ENCODE measurements around the gene MGLL. TPM values are rescaled to one million over a fixed set of nuclear protein-coding genes. Genes with fewer than 3 reads are reported as not detected.

MGLL gene
- total RNA-seq, 2 experiments from 2014 or later = 2.1 to 3.6 TPM

- Mint-ChIP-seq H3K9me3 (no peaks in the 10 kb centered on the region), H3K4me3 (peak overlapping the region; percentile 74), H3K36me3 (peaks cover 2% of the 10 kb centered on the region), H3K27ac (peak overlapping the region; percentile 96), H3K4me1 (peaks cover 22% of the 10 kb centered on the region), H3K27me3 (peaks cover 2% of the 10 kb centered on the region)
- no peak for DNase-seq
- ATAC-seq (ENCODE audit: low read depth) = peak; percentile 94
- POLR2A ChIA-PET = interaction anchor here (0.8 kb wide), 1 partner anchor 203 kb away, joined by 3 read pairs; no protein-coding TSS in a partner anchor
Measured at GRCh38 chr3:127800508-127800907, 21.8 kb downstream of the MGLL start.

- peaks cover 4% of the 10 kb centered on the region for H3K9me3 Mint-ChIP-seq
- H3K4me3 Mint-ChIP-seq = no peak overlapping the region
- H3K4me1 Mint-ChIP-seq = peaks cover 22% of the 10 kb centered on the region
- peaks cover 4% of the 10 kb centered on the region for H3K27me3 Mint-ChIP-seq
- no peak for ATAC-seq (ENCODE audit: low read depth)
- H3K36me3 Mint-ChIP-seq = peaks cover 2% of the 10 kb centered on the region
- peak overlapping the region; percentile 96 for H3K27ac Mint-ChIP-seq
- DNase-seq = no peak
- POLR2A ChIA-PET = no interaction called here
Measured at GRCh38 chr3:127799476-127800222, 22.7 kb downstream of the MGLL start.

- Mint-ChIP-seq H3K27me3 (peaks cover 11% of the 10 kb centered on the region), H3K9me3 (peaks cover 7% of the 10 kb centered on the region), H3K36me3 (peaks cover 2% of the 10 kb centered on the region), H3K27ac (peak overlapping the region; percentile 42), H3K4me1 (peaks cover 22% of the 10 kb centered on the region), H3K4me3 (no peak overlapping the region)
- DNase-seq = no peak
- ATAC-seq (ENCODE audit: low read depth) = no peak
- POLR2A ChIA-PET = no interaction called here
Measured at GRCh38 chr3:127798716-127799115, 23.6 kb downstream of the MGLL start.

- ATAC-seq (ENCODE audit: low read depth) = no peak
- POLR2A ChIA-PET = no interaction called here
- peaks cover 7% of the 10 kb centered on the region for H3K9me3 Mint-ChIP-seq
Measured at GRCh38 chr3:127796831-127797150, 25.5 kb downstream of the MGLL start.

GRCh38 chr3:127796045-127796830, 26.1 kb downstream of the MGLL start:
- ATAC-seq (ENCODE audit: low read depth) (no peak), DNase-seq (no peak)
- H3K4me1 Mint-ChIP-seq = peaks cover 21% of the 10 kb centered on the region
- peaks cover 7% of the 10 kb centered on the region for H3K9me3 Mint-ChIP-seq
- no peak overlapping the region for H3K4me3 Mint-ChIP-seq
- peaks cover 2% of the 10 kb centered on the region for H3K36me3 Mint-ChIP-seq
- H3K27ac Mint-ChIP-seq = no peak overlapping the region
- H3K27me3 Mint-ChIP-seq = peaks cover 21% of the 10 kb centered on the region
- POLR2A ChIA-PET = no interaction called here

More at GRCh38 chr3:127796831-127797150, 25.5 kb downstream of the MGLL start:
- no peak for DNase-seq
- H3K4me1 Mint-ChIP-seq = peaks cover 19% of the 10 kb centered on the region
- H3K4me3 Mint-ChIP-seq = no peak overlapping the region
- peaks cover 2% of the 10 kb centered on the region for H3K36me3 Mint-ChIP-seq
- H3K27me3 Mint-ChIP-seq = peaks cover 21% of the 10 kb centered on the region
- no peak overlapping the region for H3K27ac Mint-ChIP-seq

GRCh38 chr3:127794972-127795371, 27.3 kb downstream of the MGLL start:
- Mint-ChIP-seq H3K4me1 (peaks cover 16% of the 10 kb centered on the region), H3K9me3 (peaks cover 7% of the 10 kb centered on the region), H3K27ac (no peak overlapping the region), H3K27me3 (peaks cover 25% of the 10 kb centered on the region), H3K36me3 (no peaks in the 10 kb centered on the region), H3K4me3 (no peak overlapping the region)
- ATAC-seq (ENCODE audit: low read depth) (no peak), DNase-seq (no peak)
- POLR2A ChIA-PET = no interaction called here

GRCh38 chr3:127794402-127794801, 27.9 kb downstream of the MGLL start:
- POLR2A ChIA-PET = no interaction called here
- ATAC-seq (ENCODE audit: low read depth) (no peak), DNase-seq (no peak)
- H3K27ac Mint-ChIP-seq = peak overlapping the region; percentile 56
- H3K4me3 Mint-ChIP-seq = no peak overlapping the region
- no peaks in the 10 kb centered on the region for H3K36me3 Mint-ChIP-seq
- peaks cover 27% of the 10 kb centered on the region for H3K27me3 Mint-ChIP-seq
- H3K4me1 Mint-ChIP-seq = peaks cover 11% of the 10 kb centered on the region
- H3K9me3 Mint-ChIP-seq = peaks cover 7% of the 10 kb centered on the region

GRCh38 chr3:127792541-127793292, 29.6 kb downstream of the MGLL start:
- POLR2A ChIA-PET = no interaction called here
- H3K9me3 Mint-ChIP-seq = peaks cover 7% of the 10 kb centered on the region
- H3K4me3 Mint-ChIP-seq = no peak overlapping the region
- H3K27me3 Mint-ChIP-seq = peaks cover 30% of the 10 kb centered on the region
- no peaks in the 10 kb centered on the region for H3K36me3 Mint-ChIP-seq
- ATAC-seq (ENCODE audit: low read depth) (no peak), DNase-seq (no peak)
- no peak overlapping the region for H3K27ac Mint-ChIP-seq
- H3K4me1 Mint-ChIP-seq = peaks cover 7% of the 10 kb centered on the region

- H3K36me3 Mint-ChIP-seq = no peaks in the 10 kb centered on the region
- no peak for DNase-seq
- H3K4me3 Mint-ChIP-seq = no peak overlapping the region
- POLR2A ChIA-PET = interaction anchor here (1.0 kb wide), 1 partner anchor 32 kb away, joined by 3 read pairs; no protein-coding TSS in a partner anchor
- peaks cover 7% of the 10 kb centered on the region for H3K9me3 Mint-ChIP-seq
- ATAC-seq (ENCODE audit: low read depth) = peak; percentile 95
- H3K27me3 Mint-ChIP-seq = peaks cover 31% of the 10 kb centered on the region
- no peak overlapping the region for H3K27ac Mint-ChIP-seq
- peaks cover 7% of the 10 kb centered on the region for H3K4me1 Mint-ChIP-seq
Measured at GRCh38 chr3:127791221-127791913, 30.9 kb downstream of the MGLL start.

- Mint-ChIP-seq H3K4me1 (peaks cover 7% of the 10 kb centered on the region), H3K4me3 (no peak overlapping the region), H3K27ac (no peak overlapping the region), H3K9me3 (peaks cover 7% of the 10 kb centered on the region), H3K36me3 (no peaks in the 10 kb centered on the region), H3K27me3 (peaks cover 31% of the 10 kb centered on the region)
- peak; percentile 13 for ATAC-seq (ENCODE audit: low read depth)
- POLR2A ChIA-PET = interaction anchor here (1.0 kb wide), 1 partner anchor 32 kb away, joined by 3 read pairs; no protein-coding TSS in a partner anchor
- no peak for DNase-seq
Measured at GRCh38 chr3:127790882-127791183, 31.5 kb downstream of the MGLL start.

- DNase-seq (no peak), ATAC-seq (ENCODE audit: low read depth) (no peak)
- Mint-ChIP-seq H3K4me1 (peaks cover 7% of the 10 kb centered on the region), H3K27me3 (peaks cover 31% of the 10 kb centered on the region), H3K36me3 (no peaks in the 10 kb centered on the region), H3K9me3 (peaks cover 7% of the 10 kb centered on the region), H3K27ac (no peak overlapping the region), H3K4me3 (no peak overlapping the region)
- POLR2A ChIA-PET = interaction anchor here (1.0 kb wide), 1 partner anchor 33 kb away, joined by 3 read pairs; no protein-coding TSS in a partner anchor
Measured at GRCh38 chr3:127789990-127790881, 32.1 kb downstream of the MGLL start.

GRCh38 chr3:127789051-127789450, 33.3 kb downstream of the MGLL start:
- ATAC-seq (ENCODE audit: low read depth) (no peak), DNase-seq (no peak)
- POLR2A ChIA-PET = no interaction called here
- Mint-ChIP-seq H3K4me3 (no peak overlapping the region), H3K27me3 (peaks cover 29% of the 10 kb centered on the region), H3K4me1 (peaks cover 7% of the 10 kb centered on the region), H3K36me3 (no peaks in the 10 kb centered on the region), H3K9me3 (no peaks in the 10 kb centered on the region), H3K27ac (no peak overlapping the region)

Measured in activated naive CD8-positive, alpha-beta T cell treated with anti-CD3 and anti-CD28 coated beads, Interleukin-2, amount 10 ng/mL, durations not matched to agents 7 days and 5 days (primary cell).